ENCODE results near the gene LRRC34.

LRRC34 gene

GRCh38 chr3:169812332-169813235 lies at the start of gene LRRC34, which contains the start of gene LRRIQ4:
LRRC34 (minus strand) TSS chr3:169812904; CDS start chr3:169812548, 356 bp downstream.
LRRIQ4 (plus strand) TSS chr3:169812870; CDS start chr3:169821922, 9,052 bp downstream.
- DNase-seq, result peak; percentile 70

- no peak for DNase-seq
Measured at GRCh38 chr3:169861871-169862270, 49.2 kb upstream of the LRRC34 start.

- DNase-seq, result no peak
Measured at GRCh38 chr3:169857811-169858210, 45.1 kb upstream of the LRRC34 start.

GRCh38 chr3:169855514-169855913 lies 42.8 kb upstream of the LRRC34 start:
- no peak for DNase-seq

- DNase-seq, result no peak
Measured at GRCh38 chr3:169850618-169851017, 37.9 kb upstream of the LRRC34 start.

- no peak for DNase-seq
Measured at GRCh38 chr3:169848741-169849140, 36.0 kb upstream of the LRRC34 start.

- DNase-seq, result peak; percentile 74
Measured at GRCh38 chr3:169847896-169848295, 35.2 kb upstream of the LRRC34 start.

- DNase-seq, result no peak
Measured at GRCh38 chr3:169846458-169847193, 33.9 kb upstream of the LRRC34 start.

- DNase-seq, result no peak
Measured at GRCh38 chr3:169842960-169843359, 30.3 kb upstream of the LRRC34 start.

- peak; percentile 2 for DNase-seq
Measured at GRCh38 chr3:169841171-169841570, 28.5 kb upstream of the LRRC34 start.

GRCh38 chr3:169838511-169839030 lies 25.9 kb upstream of the LRRC34 start:
- no peak for DNase-seq

GRCh38 chr3:169836942-169837275 lies 24.2 kb upstream of the LRRC34 start:
- no peak for DNase-seq

GRCh38 chr3:169836078-169836941 lies 23.6 kb upstream of the LRRC34 start:
- DNase-seq, result no peak

- no peak for DNase-seq
Measured at GRCh38 chr3:169835533-169835932, 22.8 kb upstream of the LRRC34 start.

GRCh38 chr3:169827712-169828111 lies 15.0 kb upstream of the LRRC34 start:
- no peak for DNase-seq

- DNase-seq, result no peak
Measured at GRCh38 chr3:169825316-169825715, 12.6 kb upstream of the LRRC34 start.

GRCh38 chr3:169822983-169823382 lies 10.3 kb upstream of the LRRC34 start:
- peak; percentile 50 for DNase-seq

- DNase-seq, result peak; percentile 62
Measured at GRCh38 chr3:169822540-169822939, 9.8 kb upstream of the LRRC34 start.

- DNase-seq, result no peak
Measured at GRCh38 chr3:169822091-169822490, 9.4 kb upstream of the LRRC34 start.

- no peak for DNase-seq
Measured at GRCh38 chr3:169818316-169818715, 5.6 kb upstream of the LRRC34 start.

- DNase-seq, result no peak
Measured at GRCh38 chr3:169815590-169816150, 3.0 kb upstream of the LRRC34 start.

GRCh38 chr3:169813757-169814517 lies 1.2 kb upstream of the LRRC34 start:
- DNase-seq, result peak; percentile 40

Measured in NCI-H345 (cell line).